Neural progenitor cell (in vitro differentiated cells): Measurements from ENCODE around the gene ZNF850.

Experiments
- CTCF ChIP-seq: fragments of 200-600 bp; sonication (generic); IDR thresholded peaks from 2 replicates; pipeline ENCODE4 v1.5.1; 2017; ENCODE audit warnings: antibody characterized with exemption, mild to moderate bottlenecking
- EZH2 ChIP-seq: fragments of 200-600 bp; sonication (generic); IDR thresholded peaks from 2 replicates; pipeline ENCODE4 v1.6.1; 2017; ENCODE audit warnings: antibody characterized with exemption, mild to moderate bottlenecking, moderate library complexity
- EZH2phosphoT487 ChIP-seq: fragments of 200-600 bp; sonication (generic); IDR thresholded peaks from 2 replicates; pipeline ENCODE4 v1.6.1; 2017; ENCODE audit warnings: antibody characterized with exemption

GRCh38 chr19:36707134-36707533, 65.5 kb downstream of the ZNF850 start:
- TF ChIP-seq CTCF, result no peak
- TF ChIP-seq EZH2phosphoT487, result no peak
- TF ChIP-seq EZH2, result no peak
